K562 (cell line): ENCODE data around the gene LLCFC1. TPM values are rescaled to one million over a fixed set of nuclear protein-coding genes. Genes with fewer than 3 reads are reported as not detected.
A peak's percentile ranks its signal among the peaks of the same experiment; 100 is the strongest.

Experiments used
- ARNT ChIP-seq, 2 experiments: fragments of 450-650 bp; IDR thresholded peaks; 2 replicates each; pipeline ENCODE4 v1.6.1; 2016; ENCODE audit warnings: mild to moderate bottlenecking in 1 of 2
- C11orf30 ChIP-seq: fragments of 450-650 bp; IDR thresholded peaks from 2 replicates; pipeline ENCODE4 v1.6.1; 2016; ENCODE audit warnings: low read depth, mild to moderate bottlenecking
- DIDO1 ChIP-seq: fragments of 450-650 bp; IDR thresholded peaks from 2 replicates; pipeline ENCODE4 v1.6.1; 2016; ENCODE audit warnings: low read depth, missing biosample characterization, missing genetic modification characterization
- MAFG ChIP-seq: fragments of 450-650 bp; conservative IDR thresholded peaks from 2 replicates; pipeline ENCODE4 v1.6.1; 2016; ENCODE audit warnings: missing genetic modification characterization, missing compliant biosample characterization
- MAFK ChIP-seq: IDR thresholded peaks from 2 replicates; pipeline ENCODE4 v1.6.1; 2011; ENCODE audit warnings: low read length, improper control_type of control experiment
- MTA2 ChIP-seq: fragments of 450-650 bp; IDR thresholded peaks from 2 replicates; pipeline ENCODE4 v1.6.1; 2016; ENCODE audit warnings: low read depth
- MYBL2 ChIP-seq, 2 experiments: fragments of 450-650 bp in 1 of 2; sonication (generic) in 1 of 2; formaldehyde crosslinking in 1 of 2; IDR thresholded peaks; 2 replicates each; pipeline versions ENCODE4 v1.6.1 to v1.8.1; 2017 to 2022; ENCODE audit warnings: borderline replicate concordance in 1 of 2, inconsistent platforms in 1 of 2, low read depth in 1 of 2, mild to moderate bottlenecking in 1 of 2, missing genetic modification reagents in 1 of 2, moderate library complexity in 1 of 2
- NBN ChIP-seq: fragments of 450-650 bp; IDR thresholded peaks from 2 replicates; pipeline ENCODE4 v1.6.1; 2016; ENCODE audit warnings: low read depth, mild to moderate bottlenecking
- NR2F6 ChIP-seq: fragments of 450-650 bp; formaldehyde crosslinking; IDR thresholded peaks from 2 replicates; pipeline ENCODE4 v1.4.0; 2020; ENCODE audit warnings: mild to moderate bottlenecking
- PML ChIP-seq: IDR thresholded peaks from 2 replicates; pipeline ENCODE4 v1.6.1; 2012; ENCODE audit warnings: low read length, inconsistent platforms
- POLR2AphosphoS5 ChIP-seq: IDR thresholded peaks from 2 replicates; pipeline ENCODE4 v1.6.1; 2011; ENCODE audit warnings: mild to moderate bottlenecking, low read depth, low read length, moderate library complexity; ENCODE audit not compliant: control insufficient read depth, insufficient read depth
- RBBP5 ChIP-seq: fragments of 200-600 bp; sonication (generic); IDR thresholded peaks from 2 replicates; pipeline ENCODE4 v1.6.1; 2012; ENCODE audit warnings: borderline replicate concordance, mild to moderate bottlenecking, low read length, control low read depth, inconsistent platforms; ENCODE audit not compliant: insufficient read depth, poor library complexity, severe bottlenecking
- SETDB1 ChIP-seq: IDR thresholded peaks from one replicate; pipeline ENCODE4 v1.6.1; 2012; ENCODE audit warnings: low read length, control low read depth, inconsistent platforms
- SMARCA4 ChIP-seq: fragments of 450-650 bp; IDR thresholded peaks from 2 replicates; pipeline ENCODE4 v1.6.1; 2016
- SRSF9 ChIP-seq: fragments of 200-400 bp; formaldehyde crosslinking; IDR thresholded peaks from 2 replicates; pipeline ENCODE4 v1.6.1; 2017; ENCODE audit warnings: low read depth, low read length, borderline replicate concordance
- TCF7 ChIP-seq: sonication (generic); IDR thresholded peaks from 2 replicates; pipeline ENCODE4 v1.6.1; 2016; ENCODE audit warnings: antibody characterized with exemption, borderline replicate concordance
- TRIM25 ChIP-seq: fragments of 450-650 bp; IDR thresholded peaks from 2 replicates; pipeline ENCODE4 v1.7.0; 2016; ENCODE audit warnings: borderline replicate concordance
- ZBTB2 ChIP-seq: fragments of 450-650 bp; IDR thresholded peaks from 2 replicates; pipeline ENCODE4 v1.6.1; 2016; ENCODE audit warnings: antibody characterized with exemption
- ZC3H8 ChIP-seq: fragments of 450-650 bp; IDR thresholded peaks from 2 replicates; pipeline ENCODE4 v1.6.1; 2017
- ZEB2 ChIP-seq: fragments of 450-650 bp; IDR thresholded peaks from 2 replicates; pipeline ENCODE4 v1.6.1; 2016
- ZNF212 ChIP-seq: fragments of 450-650 bp; formaldehyde crosslinking; IDR thresholded peaks from 2 replicates; pipeline ENCODE4 v1.4.0; 2020; ENCODE audit warnings: mild to moderate bottlenecking
- polyA plus RNA-seq, 8 experiments: library from polyadenylated mRNA; depleted of rRNA in 4 of 8; stranded (reverse) in 5 of 8; unstranded in 3 of 8; fragments of >200 nt; fragmentation: Nextera tagmentation in 2 of 8; fragmentation: Illumina TruSeq in 1 of 8; extraction: Ambion mirVana in 2 of 8; extraction: Trizol in 1 of 8; gene quantifications; 2 replicates each; pipeline versions ENCODE4 v1.2.1 to v1.2.3, GENCODE V29; 2011 to 2014; ENCODE audit warnings: inconsistent platforms in 1 of 8, missing spikeins in 1 of 8
- total RNA-seq, 7 experiments: library from RNA; depleted of rRNA in 6 of 7; stranded (reverse); fragments of >200 nt in 6 of 7; fragmentation: Illumina TruSeq in 2 of 7; extraction: Trizol in 2 of 7; gene quantifications; 2 replicates each; pipeline versions ENCODE4 v1.2.1 to v1.2.3, GENCODE V29; 2011 to 2021; ENCODE audit warnings: low replicate concordance in 1 of 7
- TF ChIP-seq, protein P1 (sequence below): fragments of 450-650 bp; formaldehyde crosslinking; IDR thresholded peaks from 2 replicates; pipeline ENCODE4 v1.4.0; 2022; ENCODE audit warnings: missing genetic modification characterization
- TF ChIP-seq, protein P2 (sequence below): fragments of 250-450 bp; sonication (Bioruptor Pico); IDR thresholded peaks from 2 replicates; pipeline ENCODE4 v1.9.0; 2021; ENCODE audit warnings: mild to moderate bottlenecking, inconsistent platforms

The LLCFC1 gene
- total and polyA plus RNA-seq, 9 of the 15 experiments (the other 6 are each of a cell fraction or from before 2014, with no cell fraction given): not detected

DNA sequence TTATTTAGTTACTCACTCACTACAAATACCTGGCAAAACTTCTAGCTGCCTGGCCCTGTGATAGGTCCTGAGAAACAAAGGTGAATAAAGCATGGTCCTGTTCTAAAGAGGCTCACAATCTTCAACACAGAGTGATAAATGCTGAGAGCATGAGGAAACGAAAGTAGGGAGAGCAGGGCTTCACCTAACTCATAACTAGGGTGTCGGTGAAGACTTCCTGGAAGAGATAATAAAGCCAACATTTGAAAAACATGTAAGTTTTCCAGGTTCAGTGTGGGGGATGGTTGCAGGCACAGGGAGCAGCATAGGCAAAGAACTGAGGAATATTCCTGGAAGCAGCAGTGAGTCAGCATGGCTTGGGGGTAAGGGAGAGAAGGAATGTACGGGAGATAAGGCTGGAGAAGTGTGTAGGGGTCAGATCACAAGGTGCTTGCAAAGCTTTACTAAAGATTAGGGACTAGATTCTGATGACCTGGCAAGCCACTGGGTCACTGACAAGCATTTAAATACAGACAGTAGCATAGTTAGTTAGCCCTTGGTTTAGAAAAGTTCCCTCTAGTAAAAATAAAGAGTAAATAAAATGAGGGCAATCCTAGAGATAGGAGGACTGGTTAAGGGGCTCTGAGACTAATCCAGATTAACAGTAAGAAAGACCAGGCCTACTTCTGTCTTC, 17.8 kb downstream of the LLCFC1 start (continued):
- TF ChIP-seq TRIM25: no peak
- no peak for TF ChIP-seq DIDO1 (tag)
- TF ChIP-seq SRSF9: no peak
- peak; percentile 81; the same call in 1 of the 2 replicates for TF ChIP-seq NBN
- TF ChIP-seq POLR2AphosphoS5: peak; percentile 38; the same call in 1 of the 2 replicates
- 0 out of 2 replicates have a peak, but pooled peaks have one; percentile 19 for TF ChIP-seq ZBTB2
- TF ChIP-seq PML: no peak
- peak; percentile 78 for TF ChIP-seq MTA2
- no peak for TF ChIP-seq MYBL2 (IDR thresholded peaks at IDR 0.05; ENCODE audit: low read depth)
- no peak for TF ChIP-seq MYBL2 (CRISPR knock-in tag; IDR thresholded peaks at IDR 0.05; ENCODE audit: borderline replicate concordance)
- peak; percentile 76; the same call in 1 of the 2 replicates for TF ChIP-seq NR2F6 (CRISPR knock-in tag)
- TF ChIP-seq ARNT (IDR thresholded peaks at IDR 0.05): peak in 1 of 2 experiments; percentile 32; a peak in 1 of 4 replicates
- TF ChIP-seq MAFG (tag): peak; percentile 83
- peak; percentile 93 for TF ChIP-seq SMARCA4
- no peak for TF ChIP-seq ZNF212
- no peak for TF ChIP-seq ZC3H8
- peak; percentile 53 for TF ChIP-seq MAFK
- TF ChIP-seq ZEB2: peak; percentile 84
- peak; percentile 25 for TF ChIP-seq SETDB1
- TF ChIP-seq C11orf30: peak; percentile 86
- TF ChIP-seq, protein P1, sequence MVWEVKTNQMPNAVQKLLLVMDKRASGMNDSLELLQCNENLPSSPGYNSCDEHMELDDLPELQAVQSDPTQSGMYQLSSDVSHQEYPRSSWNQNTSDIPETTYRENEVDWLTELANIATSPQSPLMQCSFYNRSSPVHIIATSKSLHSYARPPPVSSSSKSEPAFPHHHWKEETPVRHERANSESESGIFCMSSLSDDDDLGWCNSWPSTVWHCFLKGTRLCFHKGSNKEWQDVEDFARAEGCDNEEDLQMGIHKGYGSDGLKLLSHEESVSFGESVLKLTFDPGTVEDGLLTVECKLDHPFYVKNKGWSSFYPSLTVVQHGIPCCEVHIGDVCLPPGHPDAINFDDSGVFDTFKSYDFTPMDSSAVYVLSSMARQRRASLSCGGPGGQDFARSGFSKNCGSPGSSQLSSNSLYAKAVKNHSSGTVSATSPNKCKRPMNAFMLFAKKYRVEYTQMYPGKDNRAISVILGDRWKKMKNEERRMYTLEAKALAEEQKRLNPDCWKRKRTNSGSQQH: peak; percentile 63; the same call in 1 of the 2 replicates
- no peak for TF ChIP-seq TCF7
- peak; percentile 59 for TF ChIP-seq RBBP5
- TF ChIP-seq, protein P2, sequence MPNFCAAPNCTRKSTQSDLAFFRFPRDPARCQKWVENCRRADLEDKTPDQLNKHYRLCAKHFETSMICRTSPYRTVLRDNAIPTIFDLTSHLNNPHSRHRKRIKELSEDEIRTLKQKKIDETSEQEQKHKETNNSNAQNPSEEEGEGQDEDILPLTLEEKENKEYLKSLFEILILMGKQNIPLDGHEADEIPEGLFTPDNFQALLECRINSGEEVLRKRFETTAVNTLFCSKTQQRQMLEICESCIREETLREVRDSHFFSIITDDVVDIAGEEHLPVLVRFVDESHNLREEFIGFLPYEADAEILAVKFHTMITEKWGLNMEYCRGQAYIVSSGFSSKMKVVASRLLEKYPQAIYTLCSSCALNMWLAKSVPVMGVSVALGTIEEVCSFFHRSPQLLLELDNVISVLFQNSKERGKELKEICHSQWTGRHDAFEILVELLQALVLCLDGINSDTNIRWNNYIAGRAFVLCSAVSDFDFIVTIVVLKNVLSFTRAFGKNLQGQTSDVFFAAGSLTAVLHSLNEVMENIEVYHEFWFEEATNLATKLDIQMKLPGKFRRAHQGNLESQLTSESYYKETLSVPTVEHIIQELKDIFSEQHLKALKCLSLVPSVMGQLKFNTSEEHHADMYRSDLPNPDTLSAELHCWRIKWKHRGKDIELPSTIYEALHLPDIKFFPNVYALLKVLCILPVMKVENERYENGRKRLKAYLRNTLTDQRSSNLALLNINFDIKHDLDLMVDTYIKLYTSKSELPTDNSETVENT (CRISPR knock-in tag): no peak
